ENCODE data around the gene MVP.
"Not testable (repeated sequence)": the region's sequence is repeated elsewhere in the genome, so short reads cannot be mapped to it uniquely, and the experiment has no call there.

MVP gene

GRCh38 chr16:29875206-29875605 lies 54.9 kb downstream of the MVP start:
- TF ChIP-seq CTCF (IDR thresholded peaks at IDR 0.05; ENCODE audit: low read depth, low read length), result no peak
- H3K4me3 ChIP-seq (ENCODE audit: low read depth, low read length), result no peak overlapping the region

- peak overlapping the region; percentile 20; the same call in 1 of the 2 replicates for H3K4me3 ChIP-seq (ENCODE audit: low read depth, low read length)
- no peak for TF ChIP-seq CTCF (IDR thresholded peaks at IDR 0.05; ENCODE audit: low read depth, low read length)
These were observed 55.9 kb downstream of the MVP start for GRCh38 chr16:29876217-29876593.

GRCh38 chr16:29876594-29877249 lies 56.5 kb downstream of the MVP start:
- TF ChIP-seq CTCF (IDR thresholded peaks at IDR 0.05; ENCODE audit: low read depth, low read length), result no peak
- H3K4me3 ChIP-seq (ENCODE audit: low read depth, low read length), result peak overlapping the region; percentile 20; the same call in 1 of the 2 replicates

GRCh38 chr16:29877266-29877961 lies 57.2 kb downstream of the MVP start:
- TF ChIP-seq CTCF (IDR thresholded peaks at IDR 0.05; ENCODE audit: low read depth, low read length), result no peak

GRCh38 chr16:29878172-29878571 lies 57.9 kb downstream of the MVP start:
- H3K4me3 ChIP-seq (ENCODE audit: low read depth, low read length), result no peak overlapping the region
- TF ChIP-seq CTCF (IDR thresholded peaks at IDR 0.05; ENCODE audit: low read depth, low read length), result no peak

More at GRCh38 chr16:29877266-29877961, 57.2 kb downstream of the MVP start:
- no peak overlapping the region for H3K4me3 ChIP-seq (ENCODE audit: low read depth, low read length)

GRCh38 chr16:29881050-29881449 lies 60.8 kb downstream of the MVP start:
- no peak overlapping the region for H3K4me3 ChIP-seq (ENCODE audit: low read depth, low read length)
- no peak for TF ChIP-seq CTCF (IDR thresholded peaks at IDR 0.05; ENCODE audit: low read depth, low read length)

GRCh38 chr16:29883987-29884386 lies 63.7 kb downstream of the MVP start:
- TF ChIP-seq CTCF (IDR thresholded peaks at IDR 0.05; ENCODE audit: low read depth, low read length), result no peak
- no peak overlapping the region for H3K4me3 ChIP-seq (ENCODE audit: low read depth, low read length)

- not testable (repeated sequence) for H3K4me3 ChIP-seq (ENCODE audit: low read depth, low read length)
These were observed 69.1 kb downstream of the MVP start for GRCh38 chr16:29889372-29889771.
